Fibroblast of villous mesenchyme (primary cell): ENCODE measurements around the gene RPS16. TPM values are rescaled to one million over a fixed set of nuclear protein-coding genes. Genes with fewer than 3 reads are reported as not detected.

Experiments
- DNase-seq: peaks from one replicate; pipeline ENCODE4 v3.0.0-alpha.2; 2010; ENCODE audit warnings: low read depth
- H3K4me3 ChIP-seq: 2 replicates; pipeline ENCODE4 v1.5.1; 2011; ENCODE audit warnings: low read depth, mild to moderate bottlenecking, low read length
- total RNA-seq: library from RNA; depleted of rRNA; stranded (reverse); fragments of >200 nt; gene quantifications from 2 replicates; pipeline ENCODE4 v1.2.3, GENCODE V29; 2012
- TF ChIP-seq, protein P1 (sequence below): IDR thresholded peaks from 2 replicates; pipeline ENCODE4 v1.5.1; 2012; ENCODE audit warnings: low read depth, mild to moderate bottlenecking, low read length; ENCODE audit not compliant: insufficient read depth

The RPS16 gene
- total RNA-seq, 1 donor = 43.2 TPM

DNA sequence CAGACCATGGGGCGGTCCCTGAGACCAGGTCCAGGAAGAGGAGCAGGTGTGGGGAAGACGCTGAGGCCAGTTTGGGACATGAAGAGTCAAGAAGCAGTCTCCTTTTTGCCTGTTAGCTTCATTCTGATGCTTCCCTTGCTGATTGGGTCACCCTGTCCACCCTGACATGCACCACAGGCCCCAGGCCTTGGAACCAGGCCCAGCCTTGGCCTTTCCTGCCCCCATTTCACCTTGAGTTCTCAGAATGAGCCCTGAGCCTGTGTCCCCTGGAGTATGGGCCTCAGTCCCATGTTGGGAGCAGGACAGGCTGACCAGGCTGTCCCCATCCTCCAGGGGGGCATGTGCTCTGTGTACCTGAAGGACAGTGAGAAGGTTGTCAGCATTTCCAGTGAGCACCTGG is 40.0 kb upstream of the RPS16 start:
- H3K4me3 ChIP-seq = no peak overlapping the region
- no peak for DNase-seq
- TF ChIP-seq, protein P1, sequence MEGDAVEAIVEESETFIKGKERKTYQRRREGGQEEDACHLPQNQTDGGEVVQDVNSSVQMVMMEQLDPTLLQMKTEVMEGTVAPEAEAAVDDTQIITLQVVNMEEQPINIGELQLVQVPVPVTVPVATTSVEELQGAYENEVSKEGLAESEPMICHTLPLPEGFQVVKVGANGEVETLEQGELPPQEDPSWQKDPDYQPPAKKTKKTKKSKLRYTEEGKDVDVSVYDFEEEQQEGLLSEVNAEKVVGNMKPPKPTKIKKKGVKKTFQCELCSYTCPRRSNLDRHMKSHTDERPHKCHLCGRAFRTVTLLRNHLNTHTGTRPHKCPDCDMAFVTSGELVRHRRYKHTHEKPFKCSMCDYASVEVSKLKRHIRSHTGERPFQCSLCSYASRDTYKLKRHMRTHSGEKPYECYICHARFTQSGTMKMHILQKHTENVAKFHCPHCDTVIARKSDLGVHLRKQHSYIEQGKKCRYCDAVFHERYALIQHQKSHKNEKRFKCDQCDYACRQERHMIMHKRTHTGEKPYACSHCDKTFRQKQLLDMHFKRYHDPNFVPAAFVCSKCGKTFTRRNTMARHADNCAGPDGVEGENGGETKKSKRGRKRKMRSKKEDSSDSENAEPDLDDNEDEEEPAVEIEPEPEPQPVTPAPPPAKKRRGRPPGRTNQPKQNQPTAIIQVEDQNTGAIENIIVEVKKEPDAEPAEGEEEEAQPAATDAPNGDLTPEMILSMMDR = no peak

DNA sequence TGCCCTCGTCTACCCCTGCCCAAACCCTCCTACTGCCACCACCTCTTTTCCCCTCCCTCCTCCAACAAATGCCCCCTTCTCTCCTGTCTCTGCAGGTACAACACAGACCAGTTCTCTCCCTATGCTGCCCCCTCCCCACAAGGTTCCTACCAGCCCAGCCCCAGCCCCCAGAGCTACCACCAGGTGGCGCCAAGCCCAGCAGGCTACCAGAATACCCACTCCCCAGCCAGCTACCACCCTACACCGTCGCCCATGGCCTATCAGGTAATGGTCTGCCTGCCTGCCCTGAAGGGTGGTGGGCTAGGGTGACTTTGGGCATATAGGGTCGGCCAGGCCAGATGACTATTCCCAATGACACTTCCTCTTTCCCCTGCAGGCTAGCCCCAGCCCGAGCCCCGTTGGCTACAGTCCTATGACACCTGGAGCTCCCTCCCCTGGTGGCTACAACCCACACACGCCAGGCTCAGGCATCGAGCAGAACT is 38.4 kb upstream of the RPS16 start:
- TF ChIP-seq, protein P1 = peak; percentile 87
- peak; percentile 44 for DNase-seq
- H3K4me3 ChIP-seq = no peak overlapping the region

DNA sequence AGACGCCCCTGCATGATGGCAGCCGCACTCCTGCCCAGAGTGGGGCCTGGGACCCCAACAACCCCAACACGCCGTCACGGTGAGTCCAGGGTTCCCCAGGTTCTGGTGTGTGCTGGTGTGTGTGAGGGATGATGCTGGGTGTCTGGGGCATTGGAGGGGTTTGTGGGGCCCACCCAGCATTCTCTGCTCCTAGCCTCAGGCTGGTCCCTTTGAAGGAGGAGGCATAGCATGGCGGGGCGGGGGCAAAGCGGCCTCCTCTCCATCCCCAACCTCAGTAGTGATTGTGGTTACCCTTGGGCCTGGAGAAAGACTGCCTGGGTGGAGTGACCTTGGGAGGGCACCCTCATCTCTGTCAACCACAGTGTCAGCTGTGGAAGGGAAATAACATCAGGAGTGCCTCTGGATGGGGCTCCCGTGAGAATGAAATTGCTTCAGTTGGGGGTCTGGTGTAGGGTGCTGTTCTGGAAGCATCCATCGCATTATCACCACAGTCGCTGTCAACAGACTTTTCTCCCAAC is 37.8 kb upstream of the RPS16 start:
- H3K4me3 ChIP-seq = no peak overlapping the region
- DNase-seq = no peak
- TF ChIP-seq, protein P1 = no peak

DNA sequence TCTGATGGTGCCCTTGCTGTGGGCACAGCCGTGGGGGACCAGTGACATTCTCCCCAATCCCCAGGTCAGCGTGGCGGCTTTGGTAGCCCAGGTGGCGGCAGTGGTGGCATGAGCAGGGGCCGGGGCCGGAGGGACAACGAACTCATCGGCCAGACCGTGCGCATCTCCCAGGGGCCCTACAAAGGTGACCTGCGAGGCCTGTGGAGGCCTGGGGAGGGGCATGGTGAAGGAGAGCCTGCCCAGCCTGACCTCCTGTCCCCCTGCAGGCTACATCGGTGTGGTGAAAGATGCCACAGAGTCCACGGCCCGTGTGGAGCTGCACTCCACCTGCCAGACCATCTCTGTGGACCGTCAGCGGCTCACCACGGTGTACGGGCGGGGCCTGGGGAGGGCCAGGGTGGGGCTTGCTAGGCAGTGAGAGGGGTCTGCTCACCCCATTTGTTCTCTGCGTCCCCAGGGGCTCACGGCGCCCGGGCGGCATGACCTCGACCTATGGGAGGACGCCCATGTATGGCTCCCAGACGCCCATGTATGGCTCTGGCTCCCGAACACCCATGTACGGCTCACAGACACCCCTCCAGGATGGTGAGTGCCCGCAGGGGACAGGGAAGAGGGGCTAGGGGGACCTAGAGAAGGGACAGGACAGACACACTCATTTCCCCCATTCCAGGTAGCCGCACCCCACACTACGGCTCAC is 37.1 kb upstream of the RPS16 start:
- TF ChIP-seq, protein P1 = no peak
- no peak for DNase-seq
- H3K4me3 ChIP-seq = no peak overlapping the region

DNA sequence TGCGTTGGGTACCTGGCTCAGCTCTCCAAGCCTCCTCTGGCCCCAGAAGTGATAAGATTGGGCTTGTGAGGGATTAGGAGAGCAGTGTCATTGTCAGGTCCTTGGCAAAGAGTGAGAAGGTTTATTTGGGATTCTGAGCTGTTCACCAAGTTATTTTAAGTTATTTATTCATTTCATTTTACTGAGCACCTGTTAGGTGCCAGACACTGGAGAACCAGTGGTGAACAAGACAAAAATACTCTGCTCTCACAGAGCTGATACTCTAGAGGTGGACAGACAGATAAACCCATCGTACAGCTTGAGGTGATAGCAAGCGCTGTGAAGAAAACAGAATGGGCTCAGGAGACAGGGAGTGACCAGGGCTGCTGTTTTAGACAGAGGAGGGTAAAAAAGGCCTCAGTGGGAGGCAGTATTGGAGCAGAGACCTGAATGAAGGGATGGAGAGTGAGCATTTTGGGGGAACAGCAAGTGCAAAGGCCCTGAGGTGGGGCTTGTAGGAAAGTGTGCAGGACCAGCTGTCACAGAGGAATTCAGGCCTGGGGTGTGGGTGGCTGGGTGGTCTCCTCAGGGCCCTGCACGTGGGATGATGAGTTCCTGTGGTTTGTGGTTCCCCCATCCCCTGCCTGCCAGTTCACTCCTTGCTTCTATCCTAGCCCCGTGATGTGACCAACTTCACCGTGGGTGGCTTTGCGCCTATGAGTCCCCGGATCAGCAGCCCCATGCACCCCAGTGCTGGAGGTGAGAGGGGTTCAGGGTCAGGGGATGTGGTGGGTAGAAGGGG is 36.2 kb upstream of the RPS16 start:
- DNase-seq = no peak
- TF ChIP-seq, protein P1 = no peak
- H3K4me3 ChIP-seq = no peak overlapping the region

DNA sequence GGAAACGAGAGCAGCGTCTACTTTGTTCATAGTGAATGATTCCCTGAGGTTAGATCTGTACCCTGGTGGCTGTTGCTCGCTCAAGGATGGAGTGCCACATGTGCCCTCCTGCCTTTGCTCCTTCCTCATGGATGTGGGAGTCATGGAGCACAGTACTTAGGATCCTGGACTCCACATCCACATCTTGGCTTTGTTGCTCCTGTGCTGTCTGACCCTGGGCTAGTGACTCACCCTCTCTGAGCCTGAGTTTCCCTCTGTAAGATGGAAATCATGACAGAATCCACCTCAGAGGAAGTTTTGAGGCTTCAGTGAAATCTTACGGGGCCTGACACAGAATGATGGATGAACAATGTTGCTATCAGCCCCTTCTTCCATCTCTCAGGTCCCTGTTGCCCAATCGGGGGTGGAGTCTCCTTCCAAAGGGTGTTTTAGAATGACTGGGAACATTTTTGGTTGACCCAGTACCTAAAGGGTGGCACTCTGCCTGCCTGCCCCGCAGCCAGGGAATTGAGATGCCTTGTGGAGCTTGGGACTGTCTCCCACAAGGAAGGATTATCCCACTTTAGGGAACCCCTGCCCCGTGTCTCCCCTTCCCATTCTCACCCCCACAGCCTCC is 35.1 kb upstream of the RPS16 start:
- DNase-seq = no peak
- no peak overlapping the region for H3K4me3 ChIP-seq
- TF ChIP-seq, protein P1 = no peak
